Testis (tissue), 3 donors: ENCODE data around the gene RANBP17. TPM values are rescaled to one million over a fixed set of nuclear protein-coding genes. Genes with fewer than 3 reads are reported as not detected.

Experiments
- DNase-seq: peaks from one replicate; pipeline ENCODE4 v3.0.0-alpha.2; 2019
- H3K27ac ChIP-seq, 2 donors: fragments of 200-600 bp; sonication (generic); one replicate each; pipeline ENCODE4 v1.5.1; 2019
- H3K27me3 ChIP-seq: fragments of 200-600 bp; sonication (generic); one replicate; pipeline ENCODE4 v1.5.1; 2019
- H3K36me3 ChIP-seq: fragments of 200-600 bp; sonication (generic); one replicate; pipeline ENCODE4 v1.5.1; 2017; ENCODE audit warnings: low read depth; ENCODE audit errors: missing control alignments
- H3K4me1 ChIP-seq: fragments of 200-600 bp; sonication (generic); one replicate; pipeline ENCODE4 v1.5.1; 2019
- H3K4me3 ChIP-seq, 2 donors: fragments of 200-600 bp; sonication (generic); one replicate each; pipeline ENCODE4 v1.5.1; 2017 to 2019
- H3K9me3 ChIP-seq: fragments of 200-600 bp; sonication (generic); one replicate; pipeline ENCODE4 v1.5.1; 2017
- POLR2A ChIP-seq: fragments of 450-650 bp; IDR thresholded peaks from one replicate; pipeline ENCODE4 v1.6.1; 2017; ENCODE audit warnings: antibody characterized with exemption, mild to moderate bottlenecking, moderate library complexity
- WGBS, 2 donors: methylation state at CpG; one replicate each; pipeline ENCODE4 v1.1.5; 2018; 5-methylcytosine and 5-hydroxymethylcytosine counted together
- intact Hi-C: fragments of 100-400 bp; cut with DNase I; formaldehyde crosslinking; loops from one replicate; pipeline ENCODE4 v1.15.1; 2023; ENCODE audit warnings: low total_unique reads
- polyA plus RNA-seq: library from polyadenylated mRNA; stranded (reverse); fragments of 350-450 nt; fragmentation: Illumina TruSeq; extraction: RNeasy Lipid Tissue Mini Kit (QIAGEN cat#74804); gene quantifications from one replicate; pipeline ENCODE4 v1.2.3, GENCODE V29; 2014; ENCODE audit warnings: low read depth, low replicate concordance; ENCODE audit not compliant: insufficient read depth
- small RNA-seq, 2 donors: library from RNA; depleted of rRNA; stranded (forward); fragments of <200 nt; gene quantifications; one replicate each; pipeline ENCODE3, GENCODE V24; 2016
- total RNA-seq, 2 donors: library from RNA; depleted of rRNA; stranded (reverse); fragments of >200 nt; gene quantifications; one replicate each; pipeline ENCODE4 v1.2.3, GENCODE V29; 2016
- TF ChIP-seq, protein P1 (sequence below), 3 experiments: fragments of 450-650 bp in 2 of 3; fragments of 200-600 bp in 1 of 3; sonication (generic) in 1 of 3; IDR thresholded peaks; one replicate each; pipeline ENCODE4 v1.5.1; 2016 to 2019; ENCODE audit warnings: antibody characterized with exemption in 3 of 3, mild to moderate bottlenecking in 2 of 3, moderate library complexity in 1 of 3

RANBP17 gene
- total and polyA plus RNA-seq, 3 donors from 2014 or later: 34.1 to 63.9 (median 58.2) TPM

DNA sequence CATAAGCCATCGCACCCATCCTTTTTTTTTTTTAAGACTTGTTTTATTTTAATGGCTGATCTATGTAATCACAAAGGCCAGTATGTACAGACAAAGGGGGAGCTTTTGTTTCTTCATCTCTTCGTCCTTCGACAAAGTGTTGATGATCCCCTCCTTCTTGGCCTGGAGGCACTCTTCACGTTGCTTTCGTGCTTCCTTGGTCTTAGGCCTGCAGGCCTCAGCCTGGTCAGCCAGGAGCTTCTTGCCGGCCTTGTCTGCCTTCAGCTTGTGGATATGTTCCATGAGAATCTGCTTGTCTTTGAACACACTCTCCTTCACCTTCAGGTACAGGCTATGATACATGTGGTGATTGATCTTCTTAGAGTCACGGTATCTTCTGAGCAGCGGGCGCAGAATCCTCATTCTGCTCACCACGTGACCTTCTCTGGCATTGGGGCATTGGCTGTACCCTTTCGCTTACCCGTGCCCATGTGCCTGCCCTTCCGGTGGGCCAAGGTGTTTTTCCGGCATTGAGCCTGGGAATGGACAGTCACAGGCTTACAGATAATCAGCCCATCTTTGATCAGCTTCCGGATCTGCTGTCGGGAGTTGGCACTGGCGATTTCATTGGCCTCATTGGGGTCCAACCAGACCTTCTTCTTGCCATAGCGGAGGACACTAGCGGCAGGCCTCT, 483.3 kb downstream of the RANBP17 start:
- no peaks in the 10 kb centered on the region for H3K36me3 ChIP-seq
- no peak overlapping the region for H3K4me3 ChIP-seq
- H3K9me3 ChIP-seq: no peaks in the 10 kb centered on the region
- 92 to 96% methylated on average over 17 to 19 of the region's 19 CpGs for WGBS, 2 donors
- H3K4me1 ChIP-seq: peaks cover 3% of the 10 kb centered on the region
- intact Hi-C loops: no loop called here
- DNase-seq: no peak
- no peak for TF ChIP-seq POLR2A
- TF ChIP-seq, protein P1, sequence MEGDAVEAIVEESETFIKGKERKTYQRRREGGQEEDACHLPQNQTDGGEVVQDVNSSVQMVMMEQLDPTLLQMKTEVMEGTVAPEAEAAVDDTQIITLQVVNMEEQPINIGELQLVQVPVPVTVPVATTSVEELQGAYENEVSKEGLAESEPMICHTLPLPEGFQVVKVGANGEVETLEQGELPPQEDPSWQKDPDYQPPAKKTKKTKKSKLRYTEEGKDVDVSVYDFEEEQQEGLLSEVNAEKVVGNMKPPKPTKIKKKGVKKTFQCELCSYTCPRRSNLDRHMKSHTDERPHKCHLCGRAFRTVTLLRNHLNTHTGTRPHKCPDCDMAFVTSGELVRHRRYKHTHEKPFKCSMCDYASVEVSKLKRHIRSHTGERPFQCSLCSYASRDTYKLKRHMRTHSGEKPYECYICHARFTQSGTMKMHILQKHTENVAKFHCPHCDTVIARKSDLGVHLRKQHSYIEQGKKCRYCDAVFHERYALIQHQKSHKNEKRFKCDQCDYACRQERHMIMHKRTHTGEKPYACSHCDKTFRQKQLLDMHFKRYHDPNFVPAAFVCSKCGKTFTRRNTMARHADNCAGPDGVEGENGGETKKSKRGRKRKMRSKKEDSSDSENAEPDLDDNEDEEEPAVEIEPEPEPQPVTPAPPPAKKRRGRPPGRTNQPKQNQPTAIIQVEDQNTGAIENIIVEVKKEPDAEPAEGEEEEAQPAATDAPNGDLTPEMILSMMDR (IDR thresholded peaks at IDR 0.05): no peak
- no peaks in the 10 kb centered on the region for H3K27me3 ChIP-seq
- no peak overlapping the region for H3K27ac ChIP-seq

Small RNAs within 50 kb of the gene (small RNA-seq; reads per million reads assigned to genes)
- 0 reads per million in 2 donors for gene AC091980.1

Other genes starting within 250 kb of the RANBP17 start
- not detected for gene GABRP, start 78.3 kb upstream of the RANBP17 start, total RNA-seq
- gene GABRP, start 78.3 kb upstream of the RANBP17 start, polyA plus RNA-seq: 0.67 TPM